IMR-90 (cell line): ENCODE results near the gene KIF16B. TPM values are rescaled to one million over a fixed set of nuclear protein-coding genes. Genes with fewer than 3 reads are reported as not detected.

Experiments used
- ATAC-seq: fragments of 200-7000 bp; cut with Tn5 transposase; 2 replicates; pipeline ENCODE4 v1.9.1; 2020; ENCODE audit warnings: low read depth, mild to moderate bottlenecking, moderate library complexity
- BruUV-seq: library from RNA; stranded (reverse); fragments of 400-500 nt; replicated peaks from 2 replicates; lab custom pipeline; 2021; lab: Mats Ljungman, UMichigan
- CTCF ChIA-PET: fragments of 300-600 bp; formaldehyde crosslinking; extraction: SDS; loops from one replicate; lab custom pipeline; 2021; ENCODE audit warnings: antibody characterized with exemption; lab: Yijun Ruan, JAX
- POLR2A ChIA-PET: fragments of 300-600 bp; sonication (Branson Sonifier 250); formaldehyde crosslinking; loops from one replicate; lab custom pipeline; 2022; ENCODE audit warnings: antibody characterized with exemption; ENCODE audit not compliant: unreplicated experiment; lab: Charles Lee
- DNase-seq: peaks from one replicate; pipeline ENCODE4 v3.0.0; 2013
- H2AFZ ChIP-seq: replicated peaks from 2 replicates; pipeline ENCODE3; 2013; ENCODE audit warnings: low read length, mild to moderate bottlenecking; ENCODE audit not compliant: poor library complexity
- H2AK5ac ChIP-seq: 2 replicates; pipeline ENCODE4 v1.6.1; 2013; ENCODE audit warnings: low read depth, low read length, inconsistent platforms
- H2AK9ac ChIP-seq: replicated peaks from 2 replicates; pipeline ENCODE3; 2013; ENCODE audit warnings: mild to moderate bottlenecking, low read depth, low read length, moderate library complexity; ENCODE audit not compliant: poor library complexity
- H2BK120ac ChIP-seq: 2 replicates; pipeline ENCODE4 v1.6.1; 2013; ENCODE audit warnings: low read depth, low read length, inconsistent platforms
- H2BK15ac ChIP-seq: 3 replicates; pipeline ENCODE4 v1.6.1; 2013; ENCODE audit warnings: low read depth, low read length, inconsistent platforms
- H2BK20ac ChIP-seq: 2 replicates; pipeline ENCODE4 v1.6.1; 2013; ENCODE audit warnings: low read depth, mild to moderate bottlenecking, inconsistent platforms, low read length, moderate library complexity
- H2BK5ac ChIP-seq: 2 replicates; pipeline ENCODE4 v1.6.1; 2013; ENCODE audit warnings: mild to moderate bottlenecking, low read depth, low read length, inconsistent platforms; ENCODE audit not compliant: poor library complexity, severe bottlenecking
- H3K14ac ChIP-seq: replicated peaks from 2 replicates; pipeline ENCODE4 v1.6.1; 2013; ENCODE audit warnings: low read depth, low read length, inconsistent platforms
- H3K18ac ChIP-seq: 2 replicates; pipeline ENCODE4 v1.6.1; 2013; ENCODE audit warnings: low read depth, low read length, control low read depth
- H3K23ac ChIP-seq: 2 replicates; pipeline ENCODE4 v1.6.1; 2013; ENCODE audit warnings: low read depth, low read length, inconsistent platforms
- H3K27ac ChIP-seq: 2 replicates; pipeline ENCODE4 v1.5.1; 2013; ENCODE audit warnings: mild to moderate bottlenecking, control low read depth, low read length; ENCODE audit not compliant: insufficient read depth
- H3K27me3 ChIP-seq: 2 replicates; pipeline ENCODE4 v1.6.1; 2013; ENCODE audit warnings: low read length; ENCODE audit not compliant: control insufficient read depth, insufficient read depth
- H3K36me3 ChIP-seq: 2 replicates; pipeline ENCODE4 v1.6.1; 2013; ENCODE audit warnings: low read length, mixed read lengths; ENCODE audit not compliant: control insufficient read depth, insufficient read depth
- H3K4ac ChIP-seq: 2 replicates; pipeline ENCODE4 v1.6.1; 2013; ENCODE audit warnings: low read depth, low read length, inconsistent platforms
- H3K4me1 ChIP-seq: 2 replicates; pipeline ENCODE4 v1.6.1; 2013; ENCODE audit warnings: low read length, mixed read lengths; ENCODE audit not compliant: control insufficient read depth, insufficient read depth
- H3K4me2 ChIP-seq: 2 replicates; pipeline ENCODE4 v1.6.1; 2013; ENCODE audit warnings: low read depth, mild to moderate bottlenecking, control low read depth, low read length, moderate library complexity
- H3K4me3 ChIP-seq: 2 replicates; pipeline ENCODE4 v1.5.1; 2013; ENCODE audit warnings: low read depth, mild to moderate bottlenecking, control low read depth, low read length, moderate library complexity; ENCODE audit not compliant: insufficient read depth
- H3K56ac ChIP-seq: 2 replicates; pipeline ENCODE4 v1.6.1; 2013; ENCODE audit warnings: low read length, inconsistent platforms; ENCODE audit not compliant: insufficient read depth; ENCODE audit errors: extremely low read depth
- H3K79me1 ChIP-seq, 2 experiments: 2 replicates each; pipeline ENCODE4 v1.6.1; 2013; ENCODE audit warnings: low read length in 2 of 2, inconsistent platforms in 1 of 2, low read depth in 1 of 2
- H3K9ac ChIP-seq: 2 replicates; pipeline ENCODE4 v1.6.1; 2013; ENCODE audit warnings: low read depth, low read length, control low read depth
- H3K9me1 ChIP-seq: 2 replicates; pipeline ENCODE4 v1.6.1; 2013; ENCODE audit warnings: low read length, inconsistent platforms; ENCODE audit not compliant: insufficient read depth
- H3K9me3 ChIP-seq: 2 replicates; pipeline ENCODE4 v1.6.1; 2013; ENCODE audit warnings: low read length; ENCODE audit not compliant: control insufficient read depth, insufficient read depth
- H4K20me1 ChIP-seq: 2 replicates; pipeline ENCODE4 v1.6.1; 2013; ENCODE audit warnings: low read length, inconsistent platforms; ENCODE audit not compliant: insufficient read depth
- H4K5ac ChIP-seq: 2 replicates; pipeline ENCODE4 v1.6.1; 2013; ENCODE audit warnings: mild to moderate bottlenecking, low read depth, low read length, control low read depth
- H4K8ac ChIP-seq, 2 experiments: 2 replicates each; pipeline ENCODE4 v1.6.1; 2013; ENCODE audit warnings: low read depth in 2 of 2, low read length in 2 of 2, control low read depth in 1 of 2, inconsistent platforms in 1 of 2
- H4K91ac ChIP-seq: 2 replicates; pipeline ENCODE4 v1.6.1; 2013; ENCODE audit warnings: low read depth, low read length, inconsistent platforms; ENCODE audit not compliant: insufficient read depth
- WGBS, 2 experiments: methylation state at CpG; one replicate each; pipeline versions ENCODE4 v1.1.5 to v1.1.7; 2013; ENCODE audit warnings: missing lambda C conversion rate in 2 of 2; ENCODE audit not compliant: insufficient read length in 1 of 2; ENCODE audit errors: extremely low coverage in 2 of 2; 5-methylcytosine and 5-hydroxymethylcytosine counted together
- dilution Hi-C: fragments of 300-500 bp; cut with HindIII; formaldehyde crosslinking; loops from one replicate; pipeline ENCODE4 v1.14.3; 2018; ENCODE audit warnings: low sequenced_read_pairs; ENCODE audit not compliant: unreplicated experiment
- in situ Hi-C: fragments of 300-500 bp; cut with MboI; formaldehyde crosslinking; loops from 3 replicates; pipeline ENCODE4 v1.14.3; 2019; ENCODE audit warnings: low sequenced_read_pairs, inconsistent platforms, mixed read lengths
- intact Hi-C: fragments of 100-400 bp; cut with micrococcal nuclease; formaldehyde crosslinking; loops from 2 replicates; pipeline ENCODE4 v1.10.0; 2022
- polyA plus RNA-seq, 3 experiments: library from polyadenylated mRNA; depleted of rRNA; stranded (reverse); fragments of >200 nt; gene quantifications; 2 replicates each; pipeline ENCODE4 v1.2.3, GENCODE V29; 2012; ENCODE audit warnings: low replicate concordance in 1 of 3
- total RNA-seq: library from RNA; depleted of rRNA; stranded (reverse); fragments of >200 nt; gene quantifications from 2 replicates; pipeline ENCODE4 v1.2.3, GENCODE V29; 2012
- TF ChIP-seq, protein P1 (sequence below): fragments of 150-350 bp; IDR thresholded peaks from 2 replicates; pipeline ENCODE4 v1.6.1; 2016; ENCODE audit warnings: low read depth, mild to moderate bottlenecking, low read length, moderate library complexity, borderline replicate concordance

The KIF16B gene
- total and polyA plus RNA-seq, 2 of the 4 experiments (the other 2 are of a cell fraction) = 4.7 to 10.0 TPM

DNA sequence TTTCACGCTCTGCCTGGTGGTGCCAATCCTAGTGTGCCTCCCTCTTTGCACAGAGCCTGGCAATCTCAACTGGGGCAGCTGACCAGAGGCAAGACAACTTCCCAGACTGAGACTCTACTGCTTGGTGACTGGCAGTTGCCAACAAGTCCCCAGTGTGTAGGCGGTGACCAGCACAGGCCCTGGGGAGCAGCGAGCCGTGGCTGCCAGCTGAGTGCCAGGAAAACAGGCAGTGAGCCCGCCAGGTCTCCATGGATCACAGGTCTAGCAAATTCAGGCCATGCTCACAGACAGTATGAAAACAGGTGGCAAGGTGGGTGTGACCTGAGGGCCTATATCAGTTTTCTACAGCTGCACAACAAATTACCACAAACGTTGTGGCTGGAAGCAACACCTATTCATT lies 289.9 kb downstream of the KIF16B start:
- H3K9me3 ChIP-seq = no peaks in the 10 kb centered on the region
- no peak overlapping the region for H2BK20ac ChIP-seq
- in situ Hi-C loops (no loop called here), intact Hi-C loops (no loop called here), dilution Hi-C loops (no loop called here)
- BruUV-seq = no TSS peak
- no peak overlapping the region for H3K23ac ChIP-seq
- no peak overlapping the region for H2AK9ac ChIP-seq
- TF ChIP-seq, protein P1, sequence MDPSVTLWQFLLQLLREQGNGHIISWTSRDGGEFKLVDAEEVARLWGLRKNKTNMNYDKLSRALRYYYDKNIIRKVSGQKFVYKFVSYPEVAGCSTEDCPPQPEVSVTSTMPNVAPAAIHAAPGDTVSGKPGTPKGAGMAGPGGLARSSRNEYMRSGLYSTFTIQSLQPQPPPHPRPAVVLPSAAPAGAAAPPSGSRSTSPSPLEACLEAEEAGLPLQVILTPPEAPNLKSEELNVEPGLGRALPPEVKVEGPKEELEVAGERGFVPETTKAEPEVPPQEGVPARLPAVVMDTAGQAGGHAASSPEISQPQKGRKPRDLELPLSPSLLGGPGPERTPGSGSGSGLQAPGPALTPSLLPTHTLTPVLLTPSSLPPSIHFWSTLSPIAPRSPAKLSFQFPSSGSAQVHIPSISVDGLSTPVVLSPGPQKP = no peak
- no peak overlapping the region for H4K91ac ChIP-seq
- ChIA-PET CTCF (no interaction called here), POLR2A (no interaction called here)
- no peak overlapping the region for H2AFZ ChIP-seq
- no peak overlapping the region for H3K18ac ChIP-seq
- no peak overlapping the region for H3K4me2 ChIP-seq
- no peak overlapping the region for H3K9ac ChIP-seq
- no peaks in the 10 kb centered on the region for H3K4me1 ChIP-seq
- H4K20me1 ChIP-seq = no peaks in the 10 kb centered on the region
- H2BK120ac ChIP-seq = no peak overlapping the region
- H3K56ac ChIP-seq = no peak overlapping the region
- no peaks in the 10 kb centered on the region for H3K36me3 ChIP-seq
- no peak overlapping the region for H4K5ac ChIP-seq
- DNase-seq (no peak), ATAC-seq (no peak)
- H3K79me1 ChIP-seq = no peaks in the 10 kb centered on the region
- no peak overlapping the region for H3K14ac ChIP-seq
- H3K27me3 ChIP-seq = no peaks in the 10 kb centered on the region
- H3K4ac ChIP-seq = no peak overlapping the region
- no peak overlapping the region for H3K4me3 ChIP-seq
- no peak overlapping the region for H2AK5ac ChIP-seq
- no peak overlapping the region for H2BK5ac ChIP-seq
- 100% methylated on average over 2 of the region's 6 CpGs; no CpG with 5 or more reads in 1 of the 2 experiments for WGBS, 2 experiments
- no peak overlapping the region for H4K8ac ChIP-seq
- H2BK15ac ChIP-seq = no peak overlapping the region
- no peaks in the 10 kb centered on the region for H3K9me1 ChIP-seq
- no peak overlapping the region for H3K27ac ChIP-seq
